Effector memory CD8-positive, alpha-beta T cell (primary cell): ENCODE results near the gene PPCDC.

Experiments used
- ATAC-seq: fragments of 150-1000 bp; cut with Tn5 transposase; replicated peaks from 2 replicates; pipeline ENCODE4 v1.10.0; 2021; ENCODE audit warnings: mild to moderate bottlenecking, moderate library complexity
- DNase-seq, 3 experiments: peaks; one replicate each; pipeline ENCODE4 v3.0.0; 2021
- H3K27ac Mint-ChIP-seq, 2 donors: one replicate each; pipeline ENCODE4 v1.8.0; 2022; ENCODE audit warnings: mild to moderate bottlenecking in 2 of 2, mixed read lengths in 2 of 2, moderate library complexity in 2 of 2
- H3K27me3 Mint-ChIP-seq, 2 donors: one replicate each; pipeline ENCODE4 v1.8.0; 2022; ENCODE audit warnings: mixed read lengths in 2 of 2
- H3K36me3 Mint-ChIP-seq: one replicate; pipeline ENCODE4 v1.8.0; 2022; ENCODE audit warnings: mild to moderate bottlenecking, moderate library complexity, mixed read lengths; ENCODE audit not compliant: insufficient read depth
- H3K4me1 Mint-ChIP-seq, 2 donors: one replicate each; pipeline ENCODE4 v1.8.0; 2022; ENCODE audit warnings: low read depth in 2 of 2, mixed read lengths in 2 of 2
- H3K4me3 Mint-ChIP-seq, 2 donors: one replicate each; pipeline ENCODE4 v1.8.0; 2022; ENCODE audit warnings: mild to moderate bottlenecking in 2 of 2, mixed read lengths in 2 of 2, moderate library complexity in 2 of 2
- H3K9me3 Mint-ChIP-seq, 2 donors: one replicate each; pipeline ENCODE4 v1.8.0; 2022; ENCODE audit warnings: mixed read lengths in 2 of 2

The PPCDC gene

DNA sequence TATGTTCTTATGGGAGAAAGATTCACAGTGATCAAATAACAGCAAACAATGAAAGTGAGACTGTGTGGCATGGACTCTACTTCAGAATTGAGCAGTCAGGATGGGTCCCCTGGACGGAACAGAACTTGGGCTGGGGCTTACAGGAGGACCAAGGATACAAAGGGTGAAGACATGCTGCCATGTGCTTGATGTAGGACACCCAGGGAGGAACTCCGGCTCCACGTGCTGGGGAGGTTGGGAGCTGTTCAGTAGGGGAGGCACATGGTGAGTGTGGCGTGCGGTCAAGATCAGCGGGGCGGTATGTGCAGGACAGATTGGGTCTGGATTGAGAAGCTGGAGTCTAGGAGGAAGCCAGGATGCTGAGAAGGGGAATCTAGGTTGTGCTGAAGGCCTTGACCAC, 32.6 kb downstream of the PPCDC start:
- H3K4me3 Mint-ChIP-seq = no peak overlapping the region
- no peak overlapping the region for H3K27ac Mint-ChIP-seq
- no peak for DNase-seq
- no peaks in the 10 kb centered on the region for H3K27me3 Mint-ChIP-seq
- H3K36me3 Mint-ChIP-seq = peaks cover 10% of the 10 kb centered on the region
- peaks cover 0 to 4% of the 10 kb centered on the region in 2 donors for H3K4me1 Mint-ChIP-seq
- no peak for ATAC-seq
- H3K9me3 Mint-ChIP-seq = no peaks in the 10 kb centered on the region

DNA sequence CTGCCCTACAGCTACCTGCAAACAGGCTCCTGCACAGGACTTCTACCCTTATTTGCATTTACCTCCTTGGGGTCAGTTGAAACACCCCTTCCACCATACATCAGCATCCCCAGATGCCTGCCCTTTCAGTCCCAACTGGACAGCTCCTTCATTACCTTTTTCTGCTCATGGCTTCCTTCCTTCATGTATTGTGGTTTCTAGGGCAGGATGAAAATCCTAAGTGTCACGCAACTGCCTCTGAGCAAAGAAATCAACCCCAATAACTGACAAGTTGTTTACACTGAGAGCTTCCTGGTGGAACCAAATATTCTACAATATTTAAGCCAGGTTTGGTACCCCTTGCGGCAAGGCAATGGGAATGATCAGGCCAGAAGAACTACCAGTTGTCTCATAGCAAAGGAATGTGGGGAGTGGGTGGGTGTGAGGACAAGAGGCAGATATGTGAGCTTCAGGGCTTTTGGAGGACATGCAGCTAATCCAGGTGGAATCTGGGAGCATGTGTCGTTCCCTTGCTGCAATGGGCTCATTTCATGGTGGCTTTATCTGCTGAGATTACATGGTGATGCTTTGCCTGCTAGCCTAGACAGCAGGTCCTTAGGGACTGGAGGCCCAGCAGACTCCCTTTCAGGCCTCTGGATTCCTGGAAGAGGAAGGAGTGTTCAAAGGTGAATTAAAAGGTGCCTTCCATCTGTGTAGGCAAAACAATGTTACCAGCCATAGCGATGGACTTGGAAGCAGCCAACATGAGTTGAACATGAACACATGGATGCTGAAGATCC, 34.9 kb downstream of the PPCDC start:
- no peaks in the 10 kb centered on the region for H3K27me3 Mint-ChIP-seq
- H3K9me3 Mint-ChIP-seq = no peaks in the 10 kb centered on the region
- no peak overlapping the region for H3K27ac Mint-ChIP-seq
- H3K36me3 Mint-ChIP-seq = peaks cover 5% of the 10 kb centered on the region
- no peak overlapping the region for H3K4me3 Mint-ChIP-seq
- no peak for DNase-seq
- H3K4me1 Mint-ChIP-seq = peaks cover 0 to 4% of the 10 kb centered on the region in 2 donors
- no peak for ATAC-seq

DNA sequence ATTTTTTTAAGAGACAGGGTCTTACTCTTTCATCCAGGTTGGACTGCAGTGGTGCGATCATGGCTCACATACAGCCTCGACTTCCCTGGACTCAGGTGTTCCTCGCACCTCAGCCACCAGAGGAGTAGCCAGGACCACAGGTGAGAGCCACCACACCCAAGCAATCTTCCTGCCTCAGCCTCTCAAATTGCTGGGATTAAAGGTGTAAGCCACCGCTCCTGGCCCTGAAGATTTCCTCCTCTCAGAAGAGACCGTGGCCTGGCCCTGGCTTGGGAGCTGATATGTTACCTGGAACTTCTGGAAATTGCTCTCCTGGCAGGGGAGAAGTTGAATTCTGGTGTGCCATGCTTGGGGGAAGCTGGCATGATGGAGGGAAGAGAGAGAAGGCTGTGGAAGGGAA, 36.2 kb downstream of the PPCDC start:
- Mint-ChIP-seq H3K4me3 (no peak overlapping the region), H3K4me1 (peaks cover 0 to 4% of the 10 kb centered on the region in 2 donors), H3K9me3 (no peaks in the 10 kb centered on the region), H3K27ac (no peak overlapping the region), H3K36me3 (no peaks in the 10 kb centered on the region), H3K27me3 (no peaks in the 10 kb centered on the region)
- ATAC-seq = no peak
- DNase-seq = no peak

DNA sequence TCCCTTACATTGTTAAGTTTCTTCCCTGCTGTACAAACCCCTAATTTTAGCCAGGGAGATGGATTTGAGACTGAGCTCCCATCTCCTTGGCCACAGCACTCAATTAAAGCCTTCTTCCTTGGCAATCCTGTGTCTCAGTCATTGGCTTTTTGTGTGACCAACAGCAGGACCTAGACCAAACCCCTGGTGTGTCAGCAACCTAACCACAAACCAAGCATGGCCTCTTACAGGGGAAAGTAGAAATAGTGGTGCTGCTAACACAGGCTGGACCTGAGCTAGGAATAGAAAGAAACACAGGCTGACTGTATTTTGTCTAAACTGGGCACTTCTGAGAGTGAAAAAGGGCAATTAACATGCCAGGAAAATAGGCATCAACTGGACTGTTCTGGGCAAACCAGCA, 37.9 kb downstream of the PPCDC start:
- H3K4me3 Mint-ChIP-seq = no peak overlapping the region
- H3K4me1 Mint-ChIP-seq = peaks cover 13 to 14% of the 10 kb centered on the region in 2 donors
- ATAC-seq (no peak), DNase-seq (no peak)
- no peaks in the 10 kb centered on the region for H3K9me3 Mint-ChIP-seq
- H3K27ac Mint-ChIP-seq = peak overlapping the region; percentile 38 to 51
- no peaks in the 10 kb centered on the region for H3K27me3 Mint-ChIP-seq
- H3K36me3 Mint-ChIP-seq = peaks cover 3% of the 10 kb centered on the region

DNA sequence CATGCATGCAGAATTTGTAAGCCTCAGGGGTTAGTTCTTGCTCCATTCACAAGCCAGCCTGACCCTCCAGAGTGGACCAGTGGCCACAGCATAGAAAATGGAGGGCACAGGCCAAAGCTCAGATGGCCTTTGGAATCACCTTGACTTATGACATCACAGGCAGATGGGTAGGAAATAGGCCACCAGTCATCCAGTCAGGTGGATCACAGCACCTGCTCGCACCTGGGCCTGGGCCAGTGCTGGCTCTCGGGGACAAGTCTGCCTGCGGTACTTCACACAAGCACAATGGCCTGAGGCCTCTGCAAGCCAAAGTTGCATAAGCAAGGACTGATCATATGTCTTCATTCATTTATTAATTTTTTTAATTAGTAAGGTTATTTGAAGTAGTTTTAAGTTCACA, 39.3 kb downstream of the PPCDC start:
- peaks cover 25% of the 10 kb centered on the region in 2 donors for H3K4me1 Mint-ChIP-seq
- no peaks in the 10 kb centered on the region for H3K9me3 Mint-ChIP-seq
- H3K27ac Mint-ChIP-seq = no peak overlapping the region
- ATAC-seq (no peak), DNase-seq (no peak)
- peaks cover 9% of the 10 kb centered on the region for H3K36me3 Mint-ChIP-seq
- H3K4me3 Mint-ChIP-seq = no peak overlapping the region
- no peaks in the 10 kb centered on the region for H3K27me3 Mint-ChIP-seq

- DNase-seq = no peak
- no peak for ATAC-seq
- Mint-ChIP-seq H3K36me3 (peaks cover 9% of the 10 kb centered on the region), H3K27me3 (no peaks in the 10 kb centered on the region), H3K4me1 (peaks cover 25 to 28% of the 10 kb centered on the region in 2 donors), H3K4me3 (no peak overlapping the region), H3K9me3 (no peaks in the 10 kb centered on the region), H3K27ac (peak overlapping the region in 1 of 2 donors; percentile 28)
Observed at GRCh38 chr15:75063338-75063737, 39.9 kb downstream of the PPCDC start.

DNA sequence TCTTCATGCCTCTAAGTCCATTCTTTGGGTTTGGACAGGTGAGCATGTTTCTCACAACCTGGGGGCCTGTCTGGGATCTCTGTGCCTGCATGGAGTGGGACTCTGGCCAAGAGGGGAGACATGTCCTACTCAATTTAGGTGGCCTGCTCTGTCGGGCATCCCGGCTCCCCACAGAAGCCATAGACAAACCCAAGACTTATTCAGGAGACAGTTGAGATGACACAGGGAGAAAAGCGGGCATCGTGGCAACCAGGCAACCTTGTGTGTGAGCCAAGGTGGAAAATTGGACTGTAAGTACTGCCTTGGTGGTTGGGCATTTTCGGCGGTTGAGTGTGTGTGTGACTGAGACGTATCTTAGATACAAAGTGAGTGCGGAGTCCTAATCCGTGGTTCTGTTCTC, 40.5 kb downstream of the PPCDC start:
- Mint-ChIP-seq H3K27ac (no peak overlapping the region), H3K9me3 (no peaks in the 10 kb centered on the region), H3K4me1 (peaks cover 25 to 31% of the 10 kb centered on the region in 2 donors), H3K36me3 (peaks cover 9% of the 10 kb centered on the region), H3K4me3 (no peak overlapping the region), H3K27me3 (no peaks in the 10 kb centered on the region)
- DNase-seq = no peak
- no peak for ATAC-seq

GRCh38 chr15:75064846-75065245, 41.5 kb downstream of the PPCDC start:
- H3K4me1 Mint-ChIP-seq = peaks cover 25 to 36% of the 10 kb centered on the region in 2 donors
- ATAC-seq (no peak), DNase-seq (no peak)
- H3K36me3 Mint-ChIP-seq = peaks cover 9% of the 10 kb centered on the region
- H3K9me3 Mint-ChIP-seq = no peaks in the 10 kb centered on the region
- no peaks in the 10 kb centered on the region for H3K27me3 Mint-ChIP-seq
- no peak overlapping the region for H3K4me3 Mint-ChIP-seq
- peak overlapping the region in 1 of 2 donors; percentile 77 for H3K27ac Mint-ChIP-seq

DNA sequence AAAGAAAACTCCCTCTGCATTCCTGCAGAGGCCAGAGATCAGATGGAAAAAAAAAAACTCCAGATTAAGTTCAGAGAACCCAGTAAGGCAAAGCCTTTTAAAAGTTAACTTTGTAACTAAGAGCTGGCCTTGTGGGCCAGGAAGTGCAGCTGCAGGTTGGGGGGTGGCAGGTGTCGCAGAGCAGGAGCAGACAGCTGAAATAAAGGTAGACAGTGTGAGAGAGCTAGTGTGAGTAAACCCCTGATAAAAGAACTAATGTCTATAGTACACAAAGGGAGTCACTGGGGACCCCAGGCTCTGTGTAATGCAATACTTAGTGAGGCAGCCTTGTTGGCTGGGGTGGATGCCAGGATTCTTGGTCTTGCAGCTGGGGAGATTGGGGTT, 42.1 kb downstream of the PPCDC start:
- Mint-ChIP-seq H3K9me3 (no peaks in the 10 kb centered on the region), H3K4me1 (peaks cover 25 to 36% of the 10 kb centered on the region in 2 donors), H3K27ac (peak overlapping the region; percentile 22 to 77), H3K4me3 (peak overlapping the region; percentile 2 to 45), H3K27me3 (no peaks in the 10 kb centered on the region), H3K36me3 (peaks cover 9% of the 10 kb centered on the region)
- no peak for DNase-seq
- peak; percentile 65 for ATAC-seq

DNA sequence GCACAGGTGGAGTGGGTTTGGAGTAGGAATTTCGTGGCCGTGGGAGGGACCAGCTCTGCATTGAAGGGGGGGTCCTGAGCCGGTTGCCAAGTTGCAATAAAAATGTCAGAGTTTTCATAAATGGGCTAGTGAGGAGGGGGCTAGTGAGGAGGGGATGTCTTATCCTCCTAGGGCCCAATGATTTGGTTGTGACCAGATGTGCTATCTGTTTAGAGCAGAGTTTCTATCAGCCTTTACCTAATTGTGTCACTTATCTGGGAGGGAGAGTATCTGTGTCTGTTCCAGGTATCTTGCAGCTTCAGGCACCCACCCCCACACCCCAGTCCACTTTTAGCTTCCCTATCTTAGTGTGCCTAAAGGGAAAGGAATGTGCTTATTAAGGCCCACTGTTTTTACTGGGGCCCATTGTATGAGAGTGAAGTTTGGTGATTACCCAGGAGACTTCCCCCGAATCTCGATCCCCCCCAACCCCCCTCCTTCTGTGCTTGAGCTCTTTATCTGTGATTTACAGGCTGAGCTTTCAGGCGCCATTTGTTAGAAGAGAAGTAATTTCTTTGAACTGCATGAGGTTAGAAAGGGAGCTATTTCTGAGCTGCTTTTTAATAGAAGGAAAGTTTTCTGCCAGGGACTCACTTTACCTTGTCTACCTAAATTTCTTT, 42.6 kb downstream of the PPCDC start:
- peaks cover 25 to 36% of the 10 kb centered on the region in 2 donors for H3K4me1 Mint-ChIP-seq
- H3K9me3 Mint-ChIP-seq = no peaks in the 10 kb centered on the region
- H3K27me3 Mint-ChIP-seq = no peaks in the 10 kb centered on the region
- peak overlapping the region; percentile 78 to 84 for H3K4me3 Mint-ChIP-seq
- peaks cover 9% of the 10 kb centered on the region for H3K36me3 Mint-ChIP-seq
- DNase-seq = no peak
- H3K27ac Mint-ChIP-seq = peak overlapping the region; percentile 22 to 77
- no peak for ATAC-seq

DNA sequence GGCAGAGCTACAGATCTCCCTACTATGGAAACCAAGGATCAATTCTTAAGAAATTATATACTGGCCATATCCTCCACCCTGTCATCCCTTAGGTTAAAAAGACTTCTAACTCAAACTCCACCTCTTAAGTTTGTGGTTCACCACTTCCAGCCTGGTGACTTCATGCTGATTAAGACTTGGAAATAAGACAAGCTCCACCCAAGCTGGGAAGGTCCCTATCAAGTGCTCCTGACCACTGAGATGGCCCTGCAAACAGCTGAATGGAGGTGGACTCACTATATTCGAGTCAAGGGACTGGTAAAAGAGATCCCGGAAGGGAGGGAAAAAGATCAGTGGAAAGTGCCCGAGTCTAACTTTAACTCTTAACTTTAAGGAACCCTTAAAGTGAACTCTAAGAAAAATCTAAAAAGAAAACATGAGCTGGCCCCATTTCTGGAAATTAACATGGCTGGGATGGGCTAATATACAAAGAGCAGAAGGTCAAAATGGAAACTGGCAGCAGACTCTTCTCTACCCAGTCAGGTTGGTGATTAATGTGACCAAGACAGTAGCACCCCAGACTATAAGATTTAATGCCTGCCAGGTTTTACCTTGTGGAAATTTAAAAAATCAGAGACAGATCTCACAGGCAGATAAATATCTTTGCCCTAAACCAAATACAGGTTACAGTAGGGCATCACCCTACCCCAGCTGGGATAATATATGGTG, 43.9 kb downstream of the PPCDC start:
- no peaks in the 10 kb centered on the region for H3K27me3 Mint-ChIP-seq
- peaks cover 25 to 36% of the 10 kb centered on the region in 2 donors for H3K4me1 Mint-ChIP-seq
- ATAC-seq = peak; percentile 72
- peak overlapping the region; percentile 77 to 88 for H3K27ac Mint-ChIP-seq
- DNase-seq = peak in 1 of 3 experiments; percentile 23
- peaks cover 9% of the 10 kb centered on the region for H3K36me3 Mint-ChIP-seq
- H3K9me3 Mint-ChIP-seq = no peaks in the 10 kb centered on the region
- H3K4me3 Mint-ChIP-seq = peak overlapping the region; percentile 78 to 84

DNA sequence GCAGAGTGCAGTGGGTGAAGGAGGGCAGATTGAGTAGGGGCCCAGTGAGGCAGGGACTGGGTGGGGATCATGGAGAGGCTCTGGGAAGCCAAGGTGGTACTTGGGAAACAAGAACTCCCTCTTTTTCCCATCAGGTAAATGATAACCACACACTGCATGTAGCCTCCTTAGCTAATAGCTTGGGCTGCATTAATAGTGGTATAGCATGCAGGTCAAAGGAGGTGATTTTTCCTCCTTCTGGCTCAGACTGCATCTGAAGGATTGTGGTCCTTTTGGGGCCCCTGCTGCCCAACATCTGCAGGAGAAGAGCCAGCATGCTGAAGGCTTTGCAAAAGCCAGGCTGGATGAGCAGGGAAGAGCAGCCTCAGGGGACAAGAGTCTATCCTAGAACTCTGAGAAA, 45.4 kb downstream of the PPCDC start:
- peaks cover 9% of the 10 kb centered on the region for H3K36me3 Mint-ChIP-seq
- H3K4me3 Mint-ChIP-seq = no peak overlapping the region
- no peaks in the 10 kb centered on the region for H3K9me3 Mint-ChIP-seq
- no peaks in the 10 kb centered on the region for H3K27me3 Mint-ChIP-seq
- peak overlapping the region in 1 of 2 donors; percentile 54 for H3K27ac Mint-ChIP-seq
- no peak for ATAC-seq
- H3K4me1 Mint-ChIP-seq = peaks cover 25 to 36% of the 10 kb centered on the region in 2 donors
- no peak for DNase-seq

DNA sequence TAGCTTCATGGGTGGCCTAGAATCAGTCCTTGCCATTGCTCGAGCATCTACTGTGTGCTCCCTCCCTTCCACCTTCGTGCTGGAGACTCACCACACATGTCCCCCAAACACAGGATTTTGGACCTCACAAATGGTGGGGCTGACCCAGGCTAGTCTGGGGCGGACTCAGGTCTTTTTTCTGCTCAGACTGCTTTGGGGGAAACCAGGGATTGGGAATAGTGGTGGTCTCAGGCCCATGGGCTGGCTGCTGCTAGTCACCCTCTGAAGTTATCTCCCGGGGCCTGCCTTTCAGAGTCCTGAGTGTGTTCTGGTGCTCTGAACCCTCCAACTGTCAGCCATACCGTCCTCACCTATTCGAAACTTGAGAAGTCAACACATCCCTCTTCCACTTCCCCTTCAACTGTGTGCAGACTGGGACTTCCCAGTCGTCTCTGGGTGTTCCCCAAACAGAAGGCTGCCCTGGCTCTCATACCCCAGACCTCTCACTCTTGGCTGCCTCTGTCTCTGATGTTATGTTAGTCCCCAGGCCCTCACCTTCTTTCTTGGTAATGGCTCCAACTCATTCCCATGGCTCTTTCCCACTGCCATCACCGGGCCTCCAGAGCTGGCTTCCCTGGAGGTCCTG, 46.0 kb downstream of the PPCDC start:
- H3K27ac Mint-ChIP-seq = peak overlapping the region in 1 of 2 donors; percentile 54
- H3K36me3 Mint-ChIP-seq = peaks cover 9% of the 10 kb centered on the region
- DNase-seq = no peak
- H3K4me3 Mint-ChIP-seq = no peak overlapping the region
- H3K27me3 Mint-ChIP-seq = no peaks in the 10 kb centered on the region
- no peaks in the 10 kb centered on the region for H3K9me3 Mint-ChIP-seq
- peaks cover 25 to 36% of the 10 kb centered on the region in 2 donors for H3K4me1 Mint-ChIP-seq
- peak; percentile 51 for ATAC-seq
